GM23338 (cell line): ENCODE measurements around the gene PFN1. TPM values are rescaled to one million over a fixed set of nuclear protein-coding genes. Genes with fewer than 3 reads are reported as not detected.

ENCODE experiments used
- ATAC-seq: fragments of 200-7000 bp; cut with Tn5 transposase; 3 replicates; pipeline ENCODE4 v1.9.1; 2020
- DNase-seq: peaks from one replicate; pipeline ENCODE4 v3.0.0-alpha.2; 2015; ENCODE audit warnings: low spot score
- H2AFZ ChIP-seq: fragments of 200-600 bp; sonication (generic); 2 replicates; pipeline ENCODE4 v1.8.0; 2016; ENCODE audit warnings: antibody characterized with exemption, mild to moderate bottlenecking, moderate library complexity
- H3F3A ChIP-seq: fragments of 200-600 bp; sonication (generic); replicated peaks from 2 replicates; pipeline ENCODE4 v1.8.0; 2017; ENCODE audit warnings: antibody characterized with exemption, mixed run types, low read depth
- H3K27ac ChIP-seq: fragments of 200-600 bp; sonication (generic); 2 replicates; pipeline ENCODE4 v1.6.1; 2016; ENCODE audit warnings: low read depth
- H3K27me3 ChIP-seq: fragments of 200-600 bp; sonication (generic); 2 replicates; pipeline ENCODE4 v1.8.0; 2016; ENCODE audit warnings: mild to moderate bottlenecking, mixed run types, moderate library complexity; ENCODE audit not compliant: insufficient read depth
- H3K36me3 ChIP-seq: fragments of 200-600 bp; sonication (generic); 2 replicates; pipeline ENCODE4 v1.8.0; 2016; ENCODE audit warnings: mild to moderate bottlenecking; ENCODE audit not compliant: insufficient read depth
- H3K4me1 ChIP-seq: fragments of 200-600 bp; sonication (generic); 2 replicates; pipeline ENCODE4 v1.8.0; 2016; ENCODE audit warnings: mild to moderate bottlenecking, moderate library complexity; ENCODE audit not compliant: insufficient read depth
- H3K4me2 ChIP-seq: fragments of 200-600 bp; sonication (generic); 2 replicates; pipeline ENCODE4 v1.7.1; 2017; ENCODE audit warnings: mixed run types
- H3K4me3 ChIP-seq: fragments of 200-600 bp; sonication (generic); 2 replicates; pipeline ENCODE4 v1.6.1; 2016; ENCODE audit warnings: mixed run types
- H3K79me2 ChIP-seq: fragments of 200-600 bp; sonication (generic); replicated peaks from 2 replicates; pipeline ENCODE4 v1.8.0; 2017; ENCODE audit warnings: mild to moderate bottlenecking; ENCODE audit not compliant: insufficient read depth
- H3K9me2 ChIP-seq: fragments of 200-600 bp; sonication (generic); 2 replicates; pipeline ENCODE4 v1.8.0; 2017; ENCODE audit not compliant: insufficient read depth
- H4K20me1 ChIP-seq: fragments of 200-600 bp; sonication (generic); replicated peaks from 2 replicates; pipeline ENCODE4 v1.8.0; 2017; ENCODE audit warnings: mild to moderate bottlenecking; ENCODE audit not compliant: insufficient read depth
- H3K27ac Mint-ChIP-seq: 2 replicates; pipeline ENCODE4 v1.8.0; 2020; ENCODE audit warnings: inconsistent platforms, mild to moderate bottlenecking, moderate library complexity, mixed read lengths
- H3K27me3 Mint-ChIP-seq: 3 replicates; pipeline ENCODE4 v1.8.0; 2022; ENCODE audit warnings: low read depth, mild to moderate bottlenecking, moderate library complexity, mixed read lengths, inconsistent platforms; ENCODE audit not compliant: insufficient read depth, poor library complexity
- H3K36me3 Mint-ChIP-seq: 3 replicates; pipeline ENCODE4 v1.8.0; 2021; ENCODE audit warnings: low read depth, mild to moderate bottlenecking, inconsistent platforms, moderate library complexity, mixed read lengths
- H3K4me1 Mint-ChIP-seq: 3 replicates; pipeline ENCODE4 v1.8.0; 2020; ENCODE audit warnings: mild to moderate bottlenecking, inconsistent platforms, mixed read lengths
- H3K4me3 Mint-ChIP-seq: 3 replicates; pipeline ENCODE4 v1.8.0; 2021; ENCODE audit warnings: moderate library complexity, mild to moderate bottlenecking, inconsistent platforms, mixed read lengths
- H3K9me3 Mint-ChIP-seq: 3 replicates; pipeline ENCODE4 v1.8.0; 2020; ENCODE audit warnings: moderate library complexity, mild to moderate bottlenecking, inconsistent platforms, mixed read lengths
- CREB1 ChIP-seq: fragments of 250-450 bp; sonication (Bioruptor Pico); IDR thresholded peaks from 2 replicates; pipeline ENCODE4 v1.5.0; 2020; ENCODE audit warnings: low read depth, mild to moderate bottlenecking, moderate library complexity
- EZH2 ChIP-seq: fragments of 200-600 bp; sonication (generic); IDR thresholded peaks from one replicate; pipeline ENCODE4 v1.8.0; 2017; ENCODE audit warnings: antibody characterized with exemption, mild to moderate bottlenecking, low read depth; ENCODE audit not compliant: unreplicated experiment
- NANOG ChIP-seq: IDR thresholded peaks from 2 replicates; pipeline ENCODE4 v1.6.1; 2016; ENCODE audit warnings: antibody characterized with exemption, borderline replicate concordance
- STAT1 ChIP-seq: IDR thresholded peaks from one replicate; pipeline ENCODE4 v1.6.1; 2016; ENCODE audit warnings: antibody characterized with exemption; ENCODE audit not compliant: unreplicated experiment
- ZNF114 ChIP-seq: fragments of 250-450 bp; sonication (Bioruptor Pico); IDR thresholded peaks from 2 replicates; pipeline ENCODE4 v1.5.0; 2020; ENCODE audit warnings: mild to moderate bottlenecking, moderate library complexity
- polyA plus RNA-seq: library from polyadenylated mRNA; unstranded; fragments of >200 nt; fragmentation: Nextera tagmentation; extraction: Ambion mirVana; gene quantifications from 2 replicates; pipeline ENCODE4 v1.2.1, GENCODE V29; 2016
- total RNA-seq: library from RNA; depleted of rRNA; stranded (reverse); fragments of >200 nt; shearing (Covaris generic); gene quantifications from 2 replicates; pipeline ENCODE4 v1.2.3, GENCODE V29; 2014
- TF ChIP-seq, protein P1 (sequence below): IDR thresholded peaks from 2 replicates; pipeline ENCODE4 v1.6.1; 2016; ENCODE audit warnings: antibody characterized with exemption
- TF ChIP-seq, protein P2 (sequence below), 2 experiments: fragments of 200-600 bp in 1 of 2; sonication (generic) in 1 of 2; conservative IDR thresholded peaks; 2 replicates each; pipeline versions ENCODE4 v1.5.1 to v1.6.1; 2016 to 2017; ENCODE audit warnings: antibody characterized with exemption in 2 of 2, low read depth in 2 of 2, mild to moderate bottlenecking in 2 of 2, moderate library complexity in 1 of 2
- TF ChIP-seq, protein P3 (sequence below): IDR thresholded peaks from one replicate; pipeline ENCODE4 v1.6.1; 2018; ENCODE audit warnings: antibody characterized with exemption; ENCODE audit not compliant: unreplicated experiment

Gene PFN1
- total and polyA plus RNA-seq, 2 experiments from 2014 or later: 2,002 to 3,709 TPM

DNA sequence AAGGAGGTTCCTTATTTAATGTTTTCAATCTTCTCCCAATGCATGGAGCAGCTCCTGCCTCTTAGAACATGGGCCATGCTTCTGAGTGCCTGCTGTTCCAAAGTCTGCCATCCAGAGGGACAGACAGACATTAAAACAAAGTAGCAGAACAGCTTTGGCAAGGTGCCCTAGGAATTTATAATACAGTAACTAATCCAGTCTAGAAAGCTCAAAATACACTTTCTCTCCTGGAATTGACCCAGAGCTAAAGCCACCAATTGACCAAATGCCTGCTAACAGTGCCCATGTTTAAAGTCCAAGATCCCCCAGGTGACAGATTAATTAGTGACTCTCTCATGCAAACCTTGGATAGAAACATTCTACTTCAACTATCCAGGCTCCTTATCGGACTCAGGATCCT lies 34.3 kb downstream of the PFN1 start (continued):
- TF ChIP-seq, protein P1, sequence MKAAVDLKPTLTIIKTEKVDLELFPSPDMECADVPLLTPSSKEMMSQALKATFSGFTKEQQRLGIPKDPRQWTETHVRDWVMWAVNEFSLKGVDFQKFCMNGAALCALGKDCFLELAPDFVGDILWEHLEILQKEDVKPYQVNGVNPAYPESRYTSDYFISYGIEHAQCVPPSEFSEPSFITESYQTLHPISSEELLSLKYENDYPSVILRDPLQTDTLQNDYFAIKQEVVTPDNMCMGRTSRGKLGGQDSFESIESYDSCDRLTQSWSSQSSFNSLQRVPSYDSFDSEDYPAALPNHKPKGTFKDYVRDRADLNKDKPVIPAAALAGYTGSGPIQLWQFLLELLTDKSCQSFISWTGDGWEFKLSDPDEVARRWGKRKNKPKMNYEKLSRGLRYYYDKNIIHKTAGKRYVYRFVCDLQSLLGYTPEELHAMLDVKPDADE: no peak

DNA sequence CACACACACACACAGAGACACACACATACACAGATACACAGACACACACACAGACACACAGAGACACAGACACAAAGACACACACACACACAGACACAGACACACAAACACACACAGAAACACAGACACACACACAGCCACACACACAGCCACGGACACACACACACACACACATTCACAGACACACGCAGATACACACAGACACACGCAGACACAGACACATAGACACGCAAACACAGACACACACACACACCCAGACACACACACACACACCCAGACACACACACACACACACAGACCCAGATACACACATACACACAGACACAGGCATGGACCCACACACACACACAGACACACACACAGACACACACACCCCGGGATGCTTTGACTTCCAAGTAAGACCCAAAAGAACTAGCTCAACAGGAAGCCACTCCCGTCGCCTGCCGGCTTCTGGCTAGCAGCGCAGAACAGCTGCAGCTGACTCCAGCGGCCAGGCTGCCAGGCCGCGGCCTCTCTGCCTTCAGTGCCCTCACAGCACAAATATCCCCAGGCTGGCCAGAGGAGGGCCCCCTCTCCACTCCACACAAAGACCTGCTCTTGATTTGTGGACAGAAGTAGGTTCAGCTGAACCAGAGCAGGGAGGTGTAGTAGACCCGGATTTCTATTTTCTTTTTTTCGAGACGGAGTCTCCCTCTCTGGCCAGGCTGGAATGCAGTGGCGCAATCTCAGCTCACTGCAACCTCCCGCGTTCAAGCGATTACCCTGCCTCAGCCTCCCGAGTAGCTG lies 39.4 kb downstream of the PFN1 start:
- Mint-ChIP-seq H3K9me3 (no peaks in the 10 kb centered on the region), H3K4me3 (no peak overlapping the region), H3K36me3 (no peaks in the 10 kb centered on the region), H3K27ac (no peak overlapping the region), H3K27me3 (peaks cover 8% of the 10 kb centered on the region), H3K4me1 (no peaks in the 10 kb centered on the region; the same call in 2 of the 3 replicates)
- Histone ChIP-seq H4K20me1 (no peaks in the 10 kb centered on the region), H2AFZ (peak overlapping the region; percentile 70), H3K9me2 (no peaks in the 10 kb centered on the region), H3K27me3 (no peaks in the 10 kb centered on the region), H3K4me3 (no peak overlapping the region), H3K27ac (peak overlapping the region; percentile 35; the same call in 1 of the 2 replicates), H3K4me1 (peaks cover 6% of the 10 kb centered on the region), H3K36me3 (no peaks in the 10 kb centered on the region), H3K79me2 (no peaks in the 10 kb centered on the region), H3K4me2 (peak overlapping the region; percentile 61; the same call in 1 of the 2 replicates), H3F3A (peaks cover 14% of the 10 kb centered on the region)
- ATAC-seq: peak; percentile 97
- TF ChIP-seq, protein P2, sequence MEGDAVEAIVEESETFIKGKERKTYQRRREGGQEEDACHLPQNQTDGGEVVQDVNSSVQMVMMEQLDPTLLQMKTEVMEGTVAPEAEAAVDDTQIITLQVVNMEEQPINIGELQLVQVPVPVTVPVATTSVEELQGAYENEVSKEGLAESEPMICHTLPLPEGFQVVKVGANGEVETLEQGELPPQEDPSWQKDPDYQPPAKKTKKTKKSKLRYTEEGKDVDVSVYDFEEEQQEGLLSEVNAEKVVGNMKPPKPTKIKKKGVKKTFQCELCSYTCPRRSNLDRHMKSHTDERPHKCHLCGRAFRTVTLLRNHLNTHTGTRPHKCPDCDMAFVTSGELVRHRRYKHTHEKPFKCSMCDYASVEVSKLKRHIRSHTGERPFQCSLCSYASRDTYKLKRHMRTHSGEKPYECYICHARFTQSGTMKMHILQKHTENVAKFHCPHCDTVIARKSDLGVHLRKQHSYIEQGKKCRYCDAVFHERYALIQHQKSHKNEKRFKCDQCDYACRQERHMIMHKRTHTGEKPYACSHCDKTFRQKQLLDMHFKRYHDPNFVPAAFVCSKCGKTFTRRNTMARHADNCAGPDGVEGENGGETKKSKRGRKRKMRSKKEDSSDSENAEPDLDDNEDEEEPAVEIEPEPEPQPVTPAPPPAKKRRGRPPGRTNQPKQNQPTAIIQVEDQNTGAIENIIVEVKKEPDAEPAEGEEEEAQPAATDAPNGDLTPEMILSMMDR (conservative IDR thresholded peaks at IDR 0.05; ENCODE audit: low read depth in 2 of 2): peak; percentile 82 to 95
- TF ChIP-seq ZNF114 (CRISPR knock-in tag) (no peak), STAT1 (no peak), CREB1 (CRISPR knock-in tag) (no peak)
- TF ChIP-seq, protein P1: no peak
- peak; percentile 96 for DNase-seq

DNA sequence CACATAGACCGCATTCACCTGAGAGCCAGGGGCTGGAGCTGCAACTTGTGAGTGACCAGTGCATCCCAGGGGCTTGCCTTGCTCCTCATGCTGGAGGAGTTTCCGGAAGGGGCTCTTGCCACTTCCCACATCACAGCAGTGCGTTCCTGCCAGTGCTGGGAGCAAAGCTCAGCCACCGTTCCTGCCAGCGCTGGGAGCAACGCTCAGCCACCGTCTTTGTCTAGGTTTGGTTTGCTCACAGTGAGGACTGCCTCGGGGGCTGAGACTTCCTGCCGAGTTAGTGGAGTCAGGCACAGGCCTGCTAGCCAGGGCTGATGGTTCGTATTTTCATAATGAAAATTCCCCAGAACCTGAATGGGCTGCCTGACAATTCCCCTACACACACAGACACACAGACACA lies 40.0 kb downstream of the PFN1 start:
- Histone ChIP-seq H3K9me2 (no peaks in the 10 kb centered on the region), H3F3A (peaks cover 14% of the 10 kb centered on the region), H3K4me2 (peak overlapping the region; percentile 61; the same call in 1 of the 2 replicates), H3K27me3 (no peaks in the 10 kb centered on the region), H3K4me1 (peaks cover 6% of the 10 kb centered on the region), H3K4me3 (no peak overlapping the region), H3K36me3 (no peaks in the 10 kb centered on the region), H3K79me2 (no peaks in the 10 kb centered on the region), H3K27ac (0 out of 2 replicates have a peak overlapping the region, but pooled peaks have one; percentile 42), H2AFZ (peak overlapping the region; percentile 70), H4K20me1 (no peaks in the 10 kb centered on the region)
- Mint-ChIP-seq H3K27ac (no peak overlapping the region), H3K36me3 (no peaks in the 10 kb centered on the region), H3K4me1 (peaks cover 5% of the 10 kb centered on the region), H3K4me3 (no peak overlapping the region), H3K9me3 (no peaks in the 10 kb centered on the region), H3K27me3 (peaks cover 11% of the 10 kb centered on the region)
- DNase-seq: peak; percentile 54
- peak; percentile 56 for ATAC-seq
- TF ChIP-seq NANOG: no peak
- TF ChIP-seq, protein P3, sequence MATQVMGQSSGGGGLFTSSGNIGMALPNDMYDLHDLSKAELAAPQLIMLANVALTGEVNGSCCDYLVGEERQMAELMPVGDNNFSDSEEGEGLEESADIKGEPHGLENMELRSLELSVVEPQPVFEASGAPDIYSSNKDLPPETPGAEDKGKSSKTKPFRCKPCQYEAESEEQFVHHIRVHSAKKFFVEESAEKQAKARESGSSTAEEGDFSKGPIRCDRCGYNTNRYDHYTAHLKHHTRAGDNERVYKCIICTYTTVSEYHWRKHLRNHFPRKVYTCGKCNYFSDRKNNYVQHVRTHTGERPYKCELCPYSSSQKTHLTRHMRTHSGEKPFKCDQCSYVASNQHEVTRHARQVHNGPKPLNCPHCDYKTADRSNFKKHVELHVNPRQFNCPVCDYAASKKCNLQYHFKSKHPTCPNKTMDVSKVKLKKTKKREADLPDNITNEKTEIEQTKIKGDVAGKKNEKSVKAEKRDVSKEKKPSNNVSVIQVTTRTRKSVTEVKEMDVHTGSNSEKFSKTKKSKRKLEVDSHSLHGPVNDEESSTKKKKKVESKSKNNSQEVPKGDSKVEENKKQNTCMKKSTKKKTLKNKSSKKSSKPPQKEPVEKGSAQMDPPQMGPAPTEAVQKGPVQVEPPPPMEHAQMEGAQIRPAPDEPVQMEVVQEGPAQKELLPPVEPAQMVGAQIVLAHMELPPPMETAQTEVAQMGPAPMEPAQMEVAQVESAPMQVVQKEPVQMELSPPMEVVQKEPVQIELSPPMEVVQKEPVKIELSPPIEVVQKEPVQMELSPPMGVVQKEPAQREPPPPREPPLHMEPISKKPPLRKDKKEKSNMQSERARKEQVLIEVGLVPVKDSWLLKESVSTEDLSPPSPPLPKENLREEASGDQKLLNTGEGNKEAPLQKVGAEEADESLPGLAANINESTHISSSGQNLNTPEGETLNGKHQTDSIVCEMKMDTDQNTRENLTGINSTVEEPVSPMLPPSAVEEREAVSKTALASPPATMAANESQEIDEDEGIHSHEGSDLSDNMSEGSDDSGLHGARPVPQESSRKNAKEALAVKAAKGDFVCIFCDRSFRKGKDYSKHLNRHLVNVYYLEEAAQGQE: no peak
- TF ChIP-seq EZH2: no peak
